Adipose tissue (tissue), 3 donors: ENCODE data around the gene TMEM203. TPM values are rescaled to one million over a fixed set of nuclear protein-coding genes. Genes with fewer than 3 reads are reported as not detected.

Source experiments
- H3K27ac ChIP-seq: one replicate; pipeline ENCODE4 v1.5.1; 2013; ENCODE audit warnings: low read depth, low read length
- WGBS, 3 donors: extraction: QIAGEN DNeasy Blood & Tissue Kit; methylation state at CpG; one replicate each; pipeline ENCODE4 v1.1.7; 2013; 5-methylcytosine and 5-hydroxymethylcytosine counted together
- polyA plus RNA-seq, 3 donors: library from polyadenylated mRNA; stranded (reverse); fragments of 200-250 nt; gene quantifications; one replicate each; pipeline ENCODE4 v1.2.3, GENCODE V29; 2013
- donor health status: healthy with polysubstance abuse.
- donor health status: Bipolar disorder and iron deficiency.
- donor health status: healthy.

TMEM203 gene
- polyA plus RNA-seq, 3 donors, result 16.8 to 23.5 (median 22.8) TPM

GRCh38 chr9:137232101-137232500 lies 26.7 kb upstream of the TMEM203 start:
- H3K27ac ChIP-seq, result no peak overlapping the region
- WGBS, 3 donors, result 57 to 78% (median 69%) methylated on average over 10 of the region's 10 CpGs

- H3K27ac ChIP-seq, result no peak overlapping the region
- WGBS, 3 donors, result 79 to 89% (median 81%) methylated on average over 22 to 23 of the region's 23 CpGs
Observed at GRCh38 chr9:137231372-137232039, 26.1 kb upstream of the TMEM203 start.

- WGBS, 3 donors, result 62 to 72% (median 72%) methylated on average over 14 of the region's 14 CpGs
- no peak within 1 kb of the TSS for H3K27ac ChIP-seq
Observed at GRCh38 chr9:137230705-137231371, 25.4 kb upstream of the TMEM203 start, which contains the start of gene SLC34A3. Gene SLC34A3, plus strand, starts transcription at chr9:137230901. Its CDS starts 802 bp downstream, at chr9:137231703.

GRCh38 chr9:137229903-137230704 lies 24.7 kb upstream of the TMEM203 start:
- H3K27ac ChIP-seq, result no peak overlapping the region
- 57 to 63% (median 59%) methylated on average over 24 to 31 of the region's 31 CpGs for WGBS, 3 donors

- 59 to 73% (median 61%) methylated on average over 26 to 27 of the region's 27 CpGs for WGBS, 3 donors
- no peak overlapping the region for H3K27ac ChIP-seq
Observed at GRCh38 chr9:137228968-137229896, 23.8 kb upstream of the TMEM203 start.

- WGBS, 3 donors, result 53 to 57% (median 56%) methylated on average over 27 to 29 of the region's 29 CpGs
- no peak overlapping the region for H3K27ac ChIP-seq
Observed at GRCh38 chr9:137228506-137228967, 23.1 kb upstream of the TMEM203 start.

GRCh38 chr9:137227853-137228505 lies 22.5 kb upstream of the TMEM203 start:
- 25 to 43% (median 33%) methylated on average over 18 of the region's 18 CpGs for WGBS, 3 donors
- no peak overlapping the region for H3K27ac ChIP-seq

- H3K27ac ChIP-seq, result no peak within 1 kb of the TSS
- WGBS, 3 donors, result 11 to 39% (median 31%) methylated on average over 22 to 25 of the region's 25 CpGs
Observed at GRCh38 chr9:137227054-137227852, 21.8 kb upstream of the TMEM203 start, which contains the start of gene RNF224. Gene RNF224, plus strand, starts transcription at chr9:137227502. Its CDS starts 834 bp downstream, at chr9:137228336.

GRCh38 chr9:137226338-137227053 lies 21.0 kb upstream of the TMEM203 start:
- no peak overlapping the region for H3K27ac ChIP-seq
- 64 to 70% (median 66%) methylated on average over 18 of the region's 18 CpGs for WGBS, 3 donors

- 79% methylated on average over 21 of the region's 21 CpGs for WGBS, 3 donors
- no peak overlapping the region for H3K27ac ChIP-seq
Observed at GRCh38 chr9:137225699-137226331, 20.4 kb upstream of the TMEM203 start.

GRCh38 chr9:137224830-137225694 lies 19.6 kb upstream of the TMEM203 start, which contains the start of gene CYSRT1:
Gene CYSRT1, plus strand, starts transcription at chr9:137225174. Its CDS starts 448 bp downstream, at chr9:137225622.
- 54 to 56% (median 55%) methylated on average over 22 to 23 of the region's 23 CpGs for WGBS, 3 donors
- H3K27ac ChIP-seq, result no peak within 1 kb of the TSS

GRCh38 chr9:137223078-137223970 lies 17.9 kb upstream of the TMEM203 start:
- WGBS, 3 donors, result 1 to 3% (median 1%) methylated on average over 47 to 63 of the region's 63 CpGs
- no peak overlapping the region for H3K27ac ChIP-seq

- WGBS, 3 donors, result 5% methylated on average over 53 to 88 of the region's 88 CpGs
- no peak within 1 kb of the TSS for H3K27ac ChIP-seq
Observed at GRCh38 chr9:137222190-137223077, 17.0 kb upstream of the TMEM203 start, which contains the start of gene RNF208. Gene RNF208, minus strand, starts transcription at chr9:137222240. Its CDS starts 1,028 bp downstream, at chr9:137221212.
